HG03064 (cell line): Measurements from ENCODE around the gene PTPRF.
"Not testable (repeated sequence)": the region's sequence is repeated elsewhere in the genome, so short reads cannot be mapped to it uniquely, and the experiment has no call there.

Experiments
- ATAC-seq: cut with Tn5 transposase; IDR thresholded peaks from one replicate; pipeline ENCODE4 v1.9.1; 2021; ENCODE audit warnings: low read depth; ENCODE audit not compliant: unreplicated experiment

Gene PTPRF

DNA sequence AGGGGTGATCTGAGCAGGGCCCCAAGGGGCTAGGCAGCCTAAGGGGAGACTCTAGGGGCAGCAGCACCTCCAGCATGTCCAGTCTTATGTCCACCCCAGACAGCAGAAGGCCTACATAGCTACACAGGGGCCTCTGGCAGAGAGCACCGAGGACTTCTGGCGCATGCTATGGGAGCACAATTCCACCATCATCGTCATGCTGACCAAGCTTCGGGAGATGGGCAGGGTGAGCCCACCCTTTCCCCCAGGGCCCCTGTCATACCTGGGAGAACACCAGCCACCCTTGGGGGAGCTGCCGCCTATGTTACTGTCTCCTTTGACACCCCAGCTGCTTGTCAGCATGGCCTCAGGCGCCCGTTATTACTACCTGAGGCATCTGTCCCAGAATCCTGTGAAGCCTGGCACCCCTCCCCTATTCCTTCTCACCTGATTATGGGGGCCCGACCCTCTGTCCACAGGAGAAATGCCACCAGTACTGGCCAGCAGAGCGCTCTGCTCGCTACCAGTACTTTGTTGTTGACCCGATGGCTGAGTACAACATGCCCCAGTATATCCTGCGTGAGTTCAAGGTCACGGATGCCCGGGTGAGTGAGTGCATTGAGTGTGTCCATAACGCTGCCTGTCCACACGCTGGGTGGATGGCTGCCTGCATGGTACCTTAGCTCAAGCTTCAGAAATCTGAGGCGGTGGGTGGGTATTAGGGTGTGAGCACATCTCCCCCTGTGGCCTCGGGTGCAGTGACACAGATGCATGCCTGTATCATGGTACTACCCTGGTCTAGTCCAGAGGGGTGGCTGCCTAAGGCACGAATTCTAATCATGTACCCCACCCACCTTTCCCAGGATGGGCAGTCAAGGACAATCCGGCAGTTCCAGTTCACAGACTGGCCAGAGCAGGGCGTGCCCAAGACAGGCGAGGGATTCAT, 89.6 kb downstream of the PTPRF start:
- no peak for ATAC-seq

DNA sequence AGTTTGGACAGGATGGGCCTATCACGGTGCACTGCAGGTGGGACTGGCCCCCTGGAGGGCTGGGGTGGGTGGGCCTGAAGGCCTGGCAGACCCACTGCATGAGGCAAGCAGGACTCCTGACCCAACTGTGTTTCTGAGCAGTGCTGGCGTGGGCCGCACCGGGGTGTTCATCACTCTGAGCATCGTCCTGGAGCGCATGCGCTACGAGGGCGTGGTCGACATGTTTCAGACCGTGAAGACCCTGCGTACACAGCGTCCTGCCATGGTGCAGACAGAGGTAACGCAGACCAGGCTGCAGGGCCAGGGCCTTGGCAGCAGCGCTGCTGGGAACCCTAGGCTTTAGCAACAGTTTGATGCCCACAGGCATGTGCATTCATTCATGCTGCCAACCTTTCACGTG, 90.3 kb downstream of the PTPRF start:
- no peak for ATAC-seq

DNA sequence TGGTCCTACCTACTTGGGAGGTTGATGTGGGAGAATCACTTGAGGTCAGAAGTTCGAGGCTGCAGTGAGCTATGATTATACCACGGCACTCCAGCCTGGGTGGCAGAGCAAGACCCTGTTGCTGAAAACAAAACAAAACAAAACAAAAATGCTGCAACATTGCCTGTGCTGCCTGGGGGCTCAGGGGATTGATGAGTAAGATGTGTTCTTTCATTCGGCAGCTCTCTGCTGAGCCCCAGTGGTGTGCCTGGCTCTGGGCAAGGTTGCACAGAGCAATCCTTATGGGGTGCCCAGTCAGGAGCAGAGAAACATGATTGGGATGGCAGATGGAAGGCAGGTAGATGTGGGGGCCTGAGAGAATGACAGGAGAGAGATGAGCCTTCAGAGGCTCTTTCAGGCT, 90.7 kb downstream of the PTPRF start:
- ATAC-seq: no peak

DNA sequence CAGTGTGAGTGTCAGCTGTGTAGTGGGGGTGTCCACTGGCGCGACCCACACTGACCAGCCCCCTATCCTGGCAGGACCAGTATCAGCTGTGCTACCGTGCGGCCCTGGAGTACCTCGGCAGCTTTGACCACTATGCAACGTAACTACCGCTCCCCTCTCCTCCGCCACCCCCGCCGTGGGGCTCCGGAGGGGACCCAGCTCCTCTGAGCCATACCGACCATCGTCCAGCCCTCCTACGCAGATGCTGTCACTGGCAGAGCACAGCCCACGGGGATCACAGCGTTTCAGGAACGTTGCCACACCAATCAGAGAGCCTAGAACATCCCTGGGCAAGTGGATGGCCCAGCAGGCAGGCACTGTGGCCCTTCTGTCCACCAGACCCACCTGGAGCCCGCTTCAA, 91.2 kb downstream of the PTPRF start:
- no peak for ATAC-seq

DNA sequence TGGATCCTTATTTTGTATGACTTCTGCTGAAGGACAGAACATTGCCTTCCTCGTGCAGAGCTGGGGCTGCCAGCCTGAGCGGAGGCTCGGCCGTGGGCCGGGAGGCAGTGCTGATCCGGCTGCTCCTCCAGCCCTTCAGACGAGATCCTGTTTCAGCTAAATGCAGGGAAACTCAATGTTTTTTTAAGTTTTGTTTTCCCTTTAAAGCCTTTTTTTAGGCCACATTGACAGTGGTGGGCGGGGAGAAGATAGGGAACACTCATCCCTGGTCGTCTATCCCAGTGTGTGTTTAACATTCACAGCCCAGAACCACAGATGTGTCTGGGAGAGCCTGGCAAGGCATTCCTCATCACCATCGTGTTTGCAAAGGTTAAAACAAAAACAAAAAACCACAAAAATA, 91.8 kb downstream of the PTPRF start:
- ATAC-seq: no peak

DNA sequence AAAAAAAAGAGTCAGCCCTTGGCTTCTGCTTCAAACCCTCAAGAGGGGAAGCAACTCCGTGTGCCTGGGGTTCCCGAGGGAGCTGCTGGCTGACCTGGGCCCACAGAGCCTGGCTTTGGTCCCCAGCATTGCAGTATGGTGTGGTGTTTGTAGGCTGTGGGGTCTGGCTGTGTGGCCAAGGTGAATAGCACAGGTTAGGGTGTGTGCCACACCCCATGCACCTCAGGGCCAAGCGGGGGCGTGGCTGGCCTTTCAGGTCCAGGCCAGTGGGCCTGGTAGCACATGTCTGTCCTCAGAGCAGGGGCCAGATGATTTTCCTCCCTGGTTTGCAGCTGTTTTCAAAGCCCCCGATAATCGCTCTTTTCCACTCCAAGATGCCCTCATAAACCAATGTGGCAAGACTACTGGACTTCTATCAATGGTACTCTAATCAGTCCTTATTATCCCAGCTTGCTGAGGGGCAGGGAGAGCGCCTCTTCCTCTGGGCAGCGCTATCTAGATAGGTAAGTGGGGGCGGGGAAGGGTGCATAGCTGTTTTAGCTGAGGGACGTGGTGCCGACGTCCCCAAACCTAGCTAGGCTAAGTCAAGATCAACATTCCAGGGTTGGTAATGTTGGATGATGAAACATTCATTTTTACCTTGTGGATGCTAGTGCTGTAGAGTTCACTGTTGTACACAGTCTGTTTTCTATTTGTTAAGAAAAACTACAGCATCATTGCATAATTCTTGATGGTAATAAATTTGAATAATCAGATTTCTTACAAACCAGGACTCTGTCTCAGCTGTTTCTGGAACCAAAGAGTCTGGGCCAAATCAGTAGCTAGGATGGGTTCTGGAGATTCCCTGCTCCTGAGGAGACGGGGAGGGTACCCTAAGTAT, 92.5 kb downstream of the PTPRF start:
- ATAC-seq: no peak

DNA sequence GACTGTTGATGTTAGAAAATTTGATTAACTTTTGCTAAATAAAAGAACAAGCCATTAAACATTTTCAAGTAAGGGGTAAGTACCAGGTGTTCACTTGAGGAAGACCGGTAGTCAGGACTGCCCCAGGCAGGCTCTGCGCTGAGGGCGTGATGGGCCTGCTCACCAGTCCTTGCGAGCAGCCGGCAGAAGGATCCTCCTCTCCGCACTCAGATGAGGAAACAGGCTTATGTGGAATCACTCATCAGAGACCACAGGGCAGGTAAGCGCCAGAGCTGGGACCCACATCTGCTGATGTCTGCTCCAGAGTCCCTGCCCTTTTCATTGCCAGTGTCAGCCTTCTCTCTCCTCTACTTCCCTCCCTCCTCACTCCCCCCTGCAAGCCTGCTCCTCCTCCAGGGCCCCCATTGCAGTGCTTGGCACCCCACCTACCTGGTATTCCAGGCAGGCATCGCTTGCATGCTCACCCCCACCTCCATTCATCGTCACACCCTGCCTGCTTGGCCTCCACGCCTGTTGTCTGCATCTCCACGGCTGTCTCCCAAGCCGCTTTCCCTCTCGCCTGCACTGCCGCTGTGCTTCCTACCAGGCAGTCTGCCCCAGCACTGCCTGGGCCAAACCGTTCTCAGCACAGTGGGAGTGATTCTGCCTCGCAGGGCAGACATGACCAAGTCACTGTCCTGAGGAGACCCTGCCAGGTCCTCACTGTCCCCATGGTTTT, 94.5 kb downstream of the PTPRF start:
- no peak for ATAC-seq

DNA sequence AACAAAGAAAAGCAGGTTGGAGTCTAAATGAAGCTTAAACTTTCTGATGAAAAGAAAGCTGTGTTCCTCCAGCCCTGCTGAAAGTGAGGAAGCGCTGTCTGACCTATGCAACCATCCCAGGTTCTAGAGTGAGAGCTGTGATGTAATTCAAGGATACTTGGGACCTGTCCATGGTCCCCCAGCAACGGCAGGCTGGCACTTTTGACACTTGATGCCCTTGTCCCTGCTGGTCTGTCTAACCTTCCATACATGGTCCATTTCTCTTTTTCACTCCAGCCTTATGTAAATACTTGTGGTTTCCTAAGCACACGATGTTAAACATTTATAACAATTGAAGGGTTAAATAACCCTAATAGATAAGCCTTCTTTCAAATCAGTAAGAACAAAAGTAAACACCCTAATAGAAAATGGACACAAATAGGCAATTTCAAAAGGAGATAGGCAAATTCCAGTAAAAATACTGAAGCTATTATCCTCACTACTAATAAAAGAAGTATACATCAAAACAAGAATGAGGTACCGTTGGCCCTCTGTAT, 101.5 kb downstream of the PTPRF start:
- ATAC-seq: no peak

DNA sequence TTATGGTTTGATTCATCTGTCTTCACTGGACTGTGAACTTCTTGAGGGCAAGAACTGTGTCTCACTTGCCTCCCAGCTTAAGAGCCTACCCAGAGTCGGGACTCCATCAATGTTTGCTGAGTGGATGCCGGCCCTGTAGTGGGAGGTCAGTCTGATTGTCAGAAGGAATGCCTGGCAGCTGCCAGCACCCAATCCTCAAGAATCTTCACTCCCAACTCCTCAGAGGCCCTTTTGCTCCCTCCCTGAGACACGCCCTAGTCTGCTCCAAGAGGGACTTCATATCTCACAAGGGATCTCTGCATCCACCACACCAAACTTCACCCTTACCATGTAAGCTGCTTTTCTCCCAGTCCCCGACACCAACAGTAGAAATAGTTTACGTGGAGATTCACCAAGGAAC, 104.0 kb downstream of the PTPRF start:
- no peak for ATAC-seq

DNA sequence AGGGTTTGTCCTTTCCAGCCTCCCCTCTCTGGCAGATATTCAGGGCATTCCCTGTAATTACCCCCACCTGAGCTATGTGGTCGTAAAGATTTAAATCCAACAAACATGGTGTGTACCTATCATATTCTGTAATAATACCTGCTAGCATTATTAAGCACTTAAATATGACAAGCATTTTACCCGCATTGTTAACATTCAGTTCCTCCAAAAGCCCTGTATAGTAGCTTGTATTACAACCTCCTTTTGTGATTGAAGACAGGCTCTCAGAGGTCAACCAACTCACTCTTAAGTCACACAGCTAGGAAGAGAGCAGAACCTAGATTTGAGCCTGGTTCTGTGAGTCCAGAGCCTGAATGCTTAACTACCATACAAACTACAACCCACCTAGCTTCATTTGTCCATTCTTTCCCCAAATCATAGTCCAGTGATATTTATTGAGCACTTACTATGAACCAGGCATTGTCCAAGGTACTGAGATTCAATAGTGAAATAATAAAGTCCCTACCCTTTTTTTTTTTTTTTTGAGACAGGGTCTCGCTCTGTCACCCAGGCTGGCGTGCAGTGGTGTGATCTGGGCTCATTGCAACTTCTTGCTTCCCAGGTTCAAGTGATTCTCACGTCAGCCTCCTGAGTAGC, 105.4 kb downstream of the PTPRF start:
- no peak for ATAC-seq

DNA sequence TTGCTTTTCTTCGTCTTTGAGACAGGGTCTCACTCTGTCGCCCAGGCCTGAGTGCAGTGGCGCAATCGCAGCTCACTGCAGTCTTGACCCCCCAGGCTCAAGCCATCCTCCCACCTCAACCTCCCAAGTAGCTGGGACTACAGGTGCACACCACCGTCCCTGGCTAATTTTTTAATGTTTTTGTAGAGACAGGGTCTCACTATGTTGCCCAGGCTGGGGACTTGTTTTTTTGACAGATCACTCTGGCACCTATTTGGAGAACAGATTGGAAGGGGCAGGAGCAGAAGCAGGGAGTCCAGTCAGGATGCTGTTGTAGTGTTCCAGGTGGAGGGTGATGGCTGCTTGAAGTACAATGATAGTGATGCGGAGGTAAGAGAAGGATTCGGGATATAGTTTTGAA, 106.6 kb downstream of the PTPRF start:
- no peak for ATAC-seq

DNA sequence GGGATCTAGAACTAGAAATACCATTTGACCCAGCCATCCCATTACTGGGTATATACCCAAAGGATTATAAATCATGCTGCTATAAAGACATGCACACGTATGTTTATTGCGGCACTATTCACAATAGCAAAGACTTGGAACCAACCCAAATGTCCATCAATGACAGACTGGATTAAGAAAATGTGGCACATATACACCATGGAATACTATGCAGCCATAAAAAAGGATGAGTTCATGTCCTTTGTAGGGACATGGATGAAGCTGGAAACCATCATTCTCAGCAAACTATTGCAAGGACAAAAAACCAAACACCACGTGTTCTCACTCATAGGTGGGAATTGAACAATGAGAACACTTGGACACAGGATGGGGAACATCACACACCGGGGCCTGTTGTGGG, 107.7 kb downstream of the PTPRF start:
- ATAC-seq: not testable (repeated sequence)

DNA sequence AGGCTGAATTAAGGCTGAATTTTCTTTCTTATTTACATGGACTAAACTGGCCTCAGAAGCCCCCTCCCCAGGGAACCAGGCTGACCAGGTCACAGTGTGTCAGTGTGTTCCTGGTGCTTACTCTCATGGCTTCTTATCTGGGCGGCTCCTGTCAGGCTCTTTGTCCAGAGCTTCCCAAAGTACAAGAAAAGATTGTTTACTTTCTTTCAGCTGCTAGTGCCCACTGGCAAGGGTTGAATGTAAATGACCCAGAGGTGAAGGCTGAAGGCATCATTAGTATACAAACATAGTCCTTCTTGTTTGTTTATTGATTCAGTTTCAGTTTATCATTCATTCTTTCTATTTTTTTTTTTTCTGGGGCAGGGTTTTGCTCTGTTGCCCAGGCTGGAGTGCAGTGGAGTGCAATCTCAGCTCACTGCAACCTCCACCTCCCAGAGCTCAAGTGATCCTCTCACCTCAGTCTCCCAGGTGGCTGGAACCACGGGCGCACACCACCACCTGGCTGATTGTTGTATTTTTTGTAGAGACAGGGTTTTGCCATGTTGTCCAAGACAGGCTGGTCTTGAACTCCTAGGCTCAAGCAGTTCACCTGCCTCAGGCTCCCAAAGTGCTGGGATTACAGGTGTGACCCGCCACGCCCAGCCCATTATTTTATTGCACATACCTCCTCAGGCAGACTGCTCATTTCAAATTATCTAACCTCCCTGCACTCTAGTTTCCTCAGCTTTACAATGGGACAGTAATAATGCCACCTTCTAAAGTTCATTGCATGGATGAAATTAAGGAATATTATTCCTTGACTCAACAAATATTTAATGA, 109.5 kb downstream of the PTPRF start:
- no peak for ATAC-seq

DNA sequence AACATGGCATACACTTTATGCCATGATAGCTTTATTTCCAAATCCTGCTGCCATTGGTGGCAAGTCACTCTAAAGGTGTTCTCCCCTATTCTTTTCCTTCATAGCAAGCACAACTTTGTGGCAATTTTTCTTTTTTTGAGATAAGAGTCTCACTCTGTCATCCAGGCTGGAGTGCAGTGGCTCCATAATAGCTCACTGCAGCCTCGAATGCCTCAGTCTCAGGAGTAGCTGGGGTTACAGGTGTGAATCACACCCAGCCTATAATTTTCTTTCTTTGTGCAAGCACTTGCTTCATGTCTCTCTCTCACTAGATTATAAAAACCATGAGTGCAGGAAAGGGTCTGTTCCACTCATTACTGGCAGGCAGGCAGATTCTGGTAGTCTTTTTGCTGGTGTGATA, 113.9 kb downstream of the PTPRF start:
- ATAC-seq: no peak

DNA sequence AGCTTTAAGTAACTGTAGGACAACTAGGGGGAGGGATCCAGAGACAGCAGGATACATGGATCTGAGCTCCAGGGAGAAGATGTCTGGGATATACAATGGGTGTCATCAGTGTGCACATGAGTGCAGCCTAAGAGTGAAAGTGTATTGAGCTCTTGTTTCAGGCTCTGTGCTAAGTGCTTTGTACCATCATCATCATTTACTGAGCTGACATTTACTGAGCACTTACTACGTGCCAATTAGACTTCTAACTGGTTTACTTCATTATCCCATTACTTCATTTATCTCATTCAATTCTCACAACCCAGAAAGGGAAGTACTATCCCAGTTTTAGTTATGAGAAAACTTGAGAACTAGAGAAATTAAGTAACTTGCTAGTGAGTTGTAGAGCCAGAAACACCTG, 114.8 kb downstream of the PTPRF start:
- ATAC-seq: no peak

DNA sequence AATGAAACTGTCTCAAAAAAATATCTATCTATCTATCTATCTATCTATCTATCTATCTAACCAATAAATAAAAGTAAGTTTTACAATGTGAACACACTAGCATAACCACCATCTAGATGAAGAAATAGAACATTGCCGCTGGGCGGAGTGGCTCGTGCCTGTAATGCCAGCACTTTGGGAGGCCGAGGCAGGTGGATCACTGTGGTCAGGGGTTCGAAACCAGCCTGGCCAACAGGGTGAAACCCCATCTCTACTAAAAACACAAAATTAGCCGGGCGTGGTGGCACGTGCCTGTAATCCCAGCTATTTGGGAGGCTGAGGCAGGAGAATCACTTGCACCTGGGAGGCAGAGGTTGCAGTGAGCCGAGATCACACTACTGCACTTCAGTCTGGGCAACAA, 116.6 kb downstream of the PTPRF start:
- ATAC-seq: not testable (repeated sequence)

DNA sequence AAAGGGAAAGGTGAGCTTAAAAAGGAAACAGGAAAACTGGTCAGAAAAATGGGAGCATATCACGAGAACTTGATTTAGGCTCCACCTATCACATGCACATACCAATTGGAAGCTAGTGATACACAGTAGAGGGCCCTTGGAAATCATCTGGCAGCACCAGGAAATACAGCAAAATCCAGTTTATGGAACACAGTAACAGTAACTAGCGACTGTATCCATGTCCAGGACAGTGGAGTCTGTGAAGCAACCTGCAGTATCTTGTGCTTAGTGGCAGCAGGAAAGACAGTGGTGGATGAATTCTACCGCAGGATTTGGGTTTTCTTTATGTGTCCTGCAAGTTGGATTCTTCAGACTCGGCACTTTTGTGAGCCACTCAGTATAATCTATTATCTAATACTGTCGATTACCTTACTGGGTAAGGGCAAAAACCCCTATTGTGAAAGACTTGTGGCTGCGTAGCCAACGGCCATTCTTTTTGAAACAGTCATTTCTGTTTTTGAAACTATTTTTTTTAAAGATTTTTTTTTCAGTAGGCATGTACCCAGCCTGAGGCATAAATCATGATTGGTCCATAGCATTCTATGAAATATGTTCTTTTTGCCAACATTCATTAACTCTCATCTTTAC, 117.7 kb downstream of the PTPRF start:
- no peak for ATAC-seq

DNA sequence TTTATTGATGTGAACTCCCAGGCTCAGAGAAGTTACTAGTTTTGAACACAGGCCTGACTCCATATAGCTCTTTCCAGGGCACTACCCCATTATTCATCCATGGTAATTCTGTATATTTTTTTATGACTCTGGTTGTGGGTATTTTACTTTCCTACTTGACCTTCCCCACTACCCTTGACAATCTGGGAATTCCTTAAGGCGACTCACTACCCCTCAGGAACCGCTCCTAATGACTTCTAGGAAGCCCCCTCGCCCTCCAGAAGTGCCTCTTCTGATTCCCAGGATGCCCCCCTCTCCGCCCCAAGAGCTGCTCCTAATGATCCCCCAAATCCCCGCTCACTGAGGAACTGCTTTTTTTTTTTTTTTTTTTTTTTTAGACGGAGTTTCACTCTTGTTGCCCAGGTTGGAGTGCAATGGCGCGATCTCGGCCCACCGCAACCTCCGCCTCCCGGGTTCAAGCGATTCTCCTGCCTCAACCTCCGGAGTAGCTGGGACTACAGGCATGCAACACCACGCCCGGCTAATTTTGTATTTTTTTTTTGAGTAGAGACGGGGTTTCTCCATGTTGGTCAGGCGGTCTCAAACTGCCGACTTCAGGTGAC, 118.3 kb downstream of the PTPRF start:
- no peak for ATAC-seq
